Fibroblast of mammary gland (primary cell): Measurements from ENCODE around the gene IL17RE.
"Not testable (repeated sequence)": the region's sequence is repeated elsewhere in the genome, so short reads cannot be mapped to it uniquely, and the experiment has no call there.

Source experiments
- DNase-seq: peaks from one replicate; pipeline ENCODE4 v3.0.0-alpha.2; 2010; ENCODE audit warnings: low read depth
- H3K4me3 ChIP-seq: 2 replicates; pipeline ENCODE4 v1.5.1; 2011; ENCODE audit warnings: low read depth, mild to moderate bottlenecking, low read length, moderate library complexity; ENCODE audit not compliant: control insufficient read depth
- TF ChIP-seq, protein P1 (sequence below): conservative IDR thresholded peaks from 2 replicates; pipeline ENCODE4 v1.5.1; 2011; ENCODE audit warnings: low read depth, low read length, inconsistent platforms; ENCODE audit not compliant: control insufficient read depth, insufficient read depth

The IL17RE gene

DNA sequence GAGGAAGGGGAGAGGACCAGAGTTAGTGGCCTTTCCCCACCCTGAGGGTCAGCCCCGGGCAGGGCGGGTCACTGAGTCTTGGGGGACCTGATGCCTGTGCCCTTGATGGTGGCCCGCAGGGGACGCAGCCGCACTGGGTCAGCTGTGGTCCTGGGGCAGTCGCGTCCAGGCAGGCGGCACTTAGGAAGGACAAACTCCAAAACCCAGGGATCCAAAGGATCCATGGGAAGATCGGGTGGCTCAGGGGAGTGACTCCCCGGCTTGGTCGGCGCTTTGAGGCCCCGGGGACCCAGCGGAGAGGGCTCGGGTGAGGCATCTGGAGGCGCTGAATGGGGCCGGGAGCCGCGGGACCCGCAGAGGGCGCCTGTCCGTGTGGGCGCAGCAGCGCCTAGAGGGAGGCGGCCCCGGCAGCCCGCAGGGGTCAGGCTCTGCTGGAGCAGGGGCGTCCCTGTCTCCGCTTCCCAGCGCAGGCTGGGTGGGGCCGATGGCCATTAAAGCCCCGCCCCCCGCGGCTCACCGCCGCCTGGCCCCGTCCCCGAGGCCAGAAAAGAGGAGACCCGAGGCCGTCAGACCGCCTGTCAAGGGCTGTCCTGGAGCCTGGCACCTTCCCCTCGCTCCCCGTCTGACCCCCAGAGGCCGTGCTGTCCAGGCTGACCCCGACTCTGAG is 40.1 kb upstream of the IL17RE start:
- no peak overlapping the region for H3K4me3 ChIP-seq
- DNase-seq, result peak; percentile 63

DNA sequence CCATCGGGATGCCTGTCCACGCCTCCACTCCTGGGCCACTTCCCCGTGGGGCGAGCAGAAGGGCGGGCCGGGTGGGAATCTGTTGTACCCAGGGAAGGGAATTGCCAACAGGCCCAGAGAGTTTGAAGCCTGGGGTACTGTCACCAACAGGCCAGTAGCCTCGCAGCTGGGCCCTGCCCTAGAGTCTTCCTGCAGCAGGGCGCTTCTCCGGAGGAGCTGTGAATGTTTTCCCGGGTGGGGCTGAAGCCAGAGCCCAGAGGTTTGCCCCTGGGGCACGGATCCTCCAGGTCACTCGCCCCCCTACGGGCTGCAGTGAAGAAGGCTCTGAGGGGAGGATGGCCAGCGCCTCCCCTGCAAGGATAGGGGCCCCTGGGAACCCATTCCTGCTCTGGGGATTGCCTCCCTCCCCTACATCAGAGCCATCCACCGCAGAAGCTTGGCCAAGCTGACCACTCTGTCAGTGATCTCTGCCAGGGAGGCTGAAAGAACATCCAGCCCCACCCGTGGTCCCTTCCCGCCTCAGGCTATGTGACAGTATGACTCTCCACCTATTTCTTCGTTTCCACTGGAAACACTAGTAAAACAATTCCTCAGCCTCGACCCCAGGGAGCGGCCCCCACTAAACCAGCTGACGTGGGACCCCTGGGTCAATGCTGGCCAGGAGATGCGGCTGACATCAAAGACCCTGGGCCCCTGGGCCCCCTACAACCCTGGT is 39.4 kb upstream of the IL17RE start:
- DNase-seq, result no peak
- TF ChIP-seq, protein P1, sequence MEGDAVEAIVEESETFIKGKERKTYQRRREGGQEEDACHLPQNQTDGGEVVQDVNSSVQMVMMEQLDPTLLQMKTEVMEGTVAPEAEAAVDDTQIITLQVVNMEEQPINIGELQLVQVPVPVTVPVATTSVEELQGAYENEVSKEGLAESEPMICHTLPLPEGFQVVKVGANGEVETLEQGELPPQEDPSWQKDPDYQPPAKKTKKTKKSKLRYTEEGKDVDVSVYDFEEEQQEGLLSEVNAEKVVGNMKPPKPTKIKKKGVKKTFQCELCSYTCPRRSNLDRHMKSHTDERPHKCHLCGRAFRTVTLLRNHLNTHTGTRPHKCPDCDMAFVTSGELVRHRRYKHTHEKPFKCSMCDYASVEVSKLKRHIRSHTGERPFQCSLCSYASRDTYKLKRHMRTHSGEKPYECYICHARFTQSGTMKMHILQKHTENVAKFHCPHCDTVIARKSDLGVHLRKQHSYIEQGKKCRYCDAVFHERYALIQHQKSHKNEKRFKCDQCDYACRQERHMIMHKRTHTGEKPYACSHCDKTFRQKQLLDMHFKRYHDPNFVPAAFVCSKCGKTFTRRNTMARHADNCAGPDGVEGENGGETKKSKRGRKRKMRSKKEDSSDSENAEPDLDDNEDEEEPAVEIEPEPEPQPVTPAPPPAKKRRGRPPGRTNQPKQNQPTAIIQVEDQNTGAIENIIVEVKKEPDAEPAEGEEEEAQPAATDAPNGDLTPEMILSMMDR, result no peak
- H3K4me3 ChIP-seq, result no peak overlapping the region

More for the DNA sequence above, 40.1 kb upstream of the IL17RE start:
- TF ChIP-seq, protein P1, result peak; percentile 26

DNA sequence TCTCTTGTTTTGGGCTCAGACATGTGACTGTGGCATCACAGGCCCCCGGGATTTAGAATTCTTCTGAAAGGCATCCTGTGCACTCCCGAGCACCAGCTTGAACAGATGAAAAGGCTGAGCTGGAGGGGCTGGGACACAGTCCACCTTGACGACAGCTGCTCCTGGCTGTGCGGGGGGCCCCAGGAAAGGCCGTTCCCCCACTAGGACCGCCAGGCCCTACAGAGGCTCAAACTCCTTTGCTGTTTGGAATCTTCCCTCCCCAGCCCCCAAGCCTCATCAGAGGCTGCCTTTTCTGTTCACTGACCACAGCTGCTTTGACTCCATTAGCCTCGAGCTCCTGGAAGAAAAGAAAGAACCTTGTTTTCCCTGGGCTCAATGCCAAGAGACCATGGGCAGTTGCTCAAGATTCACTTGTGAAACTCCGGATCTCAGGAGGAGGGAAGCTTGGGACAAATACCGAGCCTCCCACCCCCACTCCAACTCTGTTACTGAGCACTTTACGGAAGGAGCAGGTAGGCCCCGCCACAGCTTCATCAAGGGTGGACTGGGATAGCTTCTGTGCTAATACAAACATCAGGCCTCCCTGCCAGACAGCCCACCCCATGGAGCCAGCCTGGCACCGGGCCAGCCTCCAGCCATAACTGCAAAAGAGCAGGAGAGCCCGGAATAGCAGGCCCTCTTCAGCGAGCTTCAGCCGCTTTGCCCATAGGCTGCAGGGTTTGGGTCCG is 38.3 kb upstream of the IL17RE start:
- TF ChIP-seq, protein P1, result no peak
- no peak overlapping the region for H3K4me3 ChIP-seq
- peak; percentile 93 for DNase-seq

DNA sequence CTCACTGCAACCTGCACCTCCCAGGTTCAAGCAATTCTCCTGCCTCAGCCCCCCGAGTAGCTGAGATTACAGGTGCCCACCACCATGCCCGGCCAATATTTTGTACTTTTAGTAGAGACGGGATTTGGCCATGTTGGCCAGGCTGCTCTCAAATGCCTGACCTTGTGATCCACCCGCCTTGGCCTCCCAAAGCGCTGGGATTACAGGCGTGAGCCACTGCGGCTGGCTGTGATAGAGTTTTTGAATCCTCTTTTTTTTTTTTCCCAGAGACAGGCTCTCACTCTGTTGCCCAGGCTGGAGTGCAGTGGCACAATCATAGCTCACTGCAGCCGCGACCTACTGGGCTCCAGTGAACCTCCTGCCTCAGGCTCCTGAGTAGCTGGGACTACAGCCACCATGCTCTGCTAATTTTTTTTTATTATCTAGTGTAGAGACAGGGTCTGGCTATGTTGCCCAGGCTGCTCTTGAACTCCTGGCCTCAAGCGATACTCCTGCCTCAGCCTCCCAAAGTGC is 37.5 kb upstream of the IL17RE start:
- not testable (repeated sequence) for H3K4me3 ChIP-seq, DNase-seq

DNA sequence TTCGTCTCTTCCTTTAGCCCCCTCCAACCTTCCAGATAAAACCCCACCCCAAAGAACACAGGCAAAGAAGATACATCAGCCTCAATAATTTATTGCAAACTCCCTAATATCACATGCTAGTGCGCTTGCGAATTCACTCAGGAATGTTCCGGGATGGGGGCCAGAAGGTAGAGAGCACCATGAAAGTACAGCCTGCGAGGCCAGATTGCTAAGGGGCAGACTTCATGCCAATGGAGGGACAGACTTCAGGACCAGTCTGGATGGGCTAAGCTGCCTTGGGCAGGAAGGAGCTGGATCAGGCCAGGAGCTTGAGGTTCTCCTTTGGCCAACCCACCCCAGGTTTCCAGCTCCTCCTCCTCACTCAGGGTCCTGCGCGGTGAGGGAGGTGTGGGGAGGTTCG is 36.0 kb upstream of the IL17RE start:
- no peak overlapping the region for H3K4me3 ChIP-seq
- TF ChIP-seq, protein P1, result no peak
- peak; percentile 77 for DNase-seq

DNA sequence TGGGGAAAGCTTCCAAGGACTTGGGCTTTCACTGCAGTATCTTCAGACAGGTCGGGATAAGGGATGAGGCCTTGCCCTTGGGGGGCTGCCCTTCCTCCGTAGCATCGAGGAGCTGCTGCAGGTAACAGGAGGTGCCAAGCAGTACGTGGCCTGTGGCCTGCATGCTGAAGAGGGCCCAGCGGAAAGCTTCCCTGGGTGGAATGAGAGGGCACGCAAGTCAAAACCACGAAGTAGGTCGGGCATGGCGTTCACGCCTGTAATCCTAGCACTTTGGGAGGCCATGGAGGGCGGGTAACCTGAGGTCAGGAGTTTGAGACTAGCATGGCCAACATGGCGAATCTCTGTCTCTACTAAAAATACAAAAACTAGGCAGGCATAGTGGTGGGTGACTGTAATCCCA is 35.5 kb upstream of the IL17RE start:
- TF ChIP-seq, protein P1, result no peak
- no peak overlapping the region for H3K4me3 ChIP-seq
- no peak for DNase-seq

DNA sequence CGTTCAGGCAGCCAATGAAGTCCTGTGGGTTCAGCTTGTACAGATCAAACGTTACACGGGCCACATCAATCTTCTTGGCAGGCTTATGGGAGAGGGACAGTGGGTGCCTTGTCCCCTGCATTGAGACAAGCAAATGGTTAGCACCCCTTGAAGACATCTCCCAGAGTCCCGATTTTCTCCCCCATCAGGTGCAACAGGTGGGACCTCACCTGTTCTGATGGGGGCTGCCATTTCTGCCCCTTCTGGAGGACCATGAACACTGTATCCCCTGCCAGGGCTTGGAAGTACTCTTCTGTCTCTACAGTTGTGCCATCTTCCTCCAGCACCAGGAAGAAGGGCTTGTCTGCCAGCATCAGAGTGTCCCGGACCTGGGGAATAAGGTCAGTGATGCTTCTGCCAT is 32.7 kb upstream of the IL17RE start:
- no peak for DNase-seq

More for the DNA sequence above, 32.7 kb upstream of the IL17RE start:
- no peak overlapping the region for H3K4me3 ChIP-seq
- TF ChIP-seq, protein P1, result no peak
